ENCODE data around the gene TMEM255A. TPM values are rescaled to one million over a fixed set of nuclear protein-coding genes. Genes with fewer than 3 reads are reported as not detected.

TMEM255A gene
- total RNA-seq, 1 donor from 2014 or later = not detected

DNA sequence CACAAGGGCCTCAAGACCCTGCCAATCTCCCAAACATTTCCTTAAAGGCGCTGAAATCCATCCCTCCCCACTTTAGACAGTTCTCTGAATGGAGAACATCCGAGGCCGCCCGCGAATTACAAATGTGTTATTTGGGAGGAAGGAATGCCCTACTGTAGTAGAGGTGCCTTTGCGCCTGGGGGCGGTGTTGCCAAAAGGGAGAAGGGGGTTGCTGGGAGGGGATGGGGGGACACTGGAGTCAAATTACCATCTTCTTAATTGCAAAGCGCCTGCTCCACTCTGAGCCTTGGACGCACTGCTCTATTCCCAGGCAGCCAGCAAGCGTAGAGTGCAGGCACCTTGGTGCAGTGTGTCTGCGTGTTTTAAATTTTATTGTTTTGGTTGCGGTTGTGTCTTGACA is 2.7 kb downstream of the TMEM255A start:
- DNase-seq (ENCODE audit: low read depth, low spot score) = no peak

DNA sequence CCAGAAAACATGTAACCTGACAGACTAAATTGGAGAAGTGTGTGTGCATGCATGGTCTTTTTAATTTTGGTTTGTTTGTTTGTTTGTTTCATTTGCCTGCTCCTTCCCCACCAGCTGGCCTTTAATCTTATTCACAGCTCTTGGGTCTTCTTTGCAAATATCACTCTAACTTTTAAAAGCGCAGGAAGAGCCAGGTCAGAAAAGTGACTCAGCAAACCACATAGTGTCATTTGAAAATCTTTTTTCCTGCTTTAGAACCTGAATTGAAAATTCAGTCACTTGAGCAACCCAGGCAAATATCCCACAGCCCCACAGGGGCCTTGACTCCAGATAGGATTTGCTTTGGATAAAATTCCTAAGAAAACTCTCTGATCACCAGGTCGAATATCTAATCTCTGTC is 4.6 kb downstream of the TMEM255A start:
- DNase-seq (ENCODE audit: low read depth, low spot score) = no peak

DNA sequence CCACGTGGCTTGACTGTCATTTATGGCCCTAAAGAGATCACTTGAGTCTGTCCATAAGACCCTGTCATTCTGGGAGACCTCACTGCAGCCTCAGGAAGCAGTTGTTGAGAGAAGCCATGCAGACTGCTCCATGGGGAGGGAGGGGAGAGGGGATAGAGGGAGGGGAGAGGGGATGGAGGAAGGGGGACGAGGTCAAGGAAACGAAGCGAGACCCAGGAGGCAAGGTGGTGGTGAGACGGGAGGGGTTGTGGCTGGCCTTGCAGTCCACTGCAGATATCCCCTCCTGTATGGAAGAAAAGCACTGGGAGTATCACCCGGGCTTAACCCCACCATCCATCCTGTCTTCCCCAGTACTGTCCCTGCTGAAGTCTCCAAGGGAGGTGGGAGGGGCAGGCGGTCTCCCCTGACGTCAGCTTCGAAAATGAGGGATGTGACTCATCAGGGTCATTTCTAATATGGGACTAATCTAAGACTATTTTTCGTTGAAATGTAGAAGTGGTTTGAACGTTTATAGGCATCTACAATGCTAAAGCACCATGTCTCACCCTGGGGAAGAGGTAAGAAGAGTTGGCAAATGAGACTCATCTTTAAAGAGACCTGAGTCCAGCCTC is 5.6 kb downstream of the TMEM255A start:
- DNase-seq (ENCODE audit: low read depth, low spot score) = no peak

GRCh38 chrX:120304256-120304655 is 7.0 kb downstream of the TMEM255A start:
- no peak for DNase-seq (ENCODE audit: low read depth, low spot score)

DNA sequence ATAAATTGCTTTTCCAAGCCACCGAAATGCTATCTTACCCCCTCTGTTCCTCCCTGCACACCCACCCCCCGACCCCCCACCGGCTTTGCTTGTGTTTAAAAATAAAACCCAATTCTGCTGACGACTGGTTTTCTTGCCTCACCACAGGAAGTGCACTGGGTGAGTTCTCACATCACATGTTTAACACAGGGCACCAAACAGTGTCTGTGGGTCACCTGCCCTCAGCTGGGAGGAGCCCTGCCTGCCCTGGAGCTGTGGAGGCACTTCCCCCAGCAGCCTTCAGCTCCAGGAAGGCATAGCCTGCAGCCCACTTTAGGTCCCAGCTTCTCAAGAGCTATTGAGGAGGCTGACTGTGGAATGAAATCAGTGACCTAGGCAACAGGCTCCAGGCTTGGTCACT is 8.8 kb downstream of the TMEM255A start:
- no peak for DNase-seq (ENCODE audit: low read depth, low spot score)

DNA sequence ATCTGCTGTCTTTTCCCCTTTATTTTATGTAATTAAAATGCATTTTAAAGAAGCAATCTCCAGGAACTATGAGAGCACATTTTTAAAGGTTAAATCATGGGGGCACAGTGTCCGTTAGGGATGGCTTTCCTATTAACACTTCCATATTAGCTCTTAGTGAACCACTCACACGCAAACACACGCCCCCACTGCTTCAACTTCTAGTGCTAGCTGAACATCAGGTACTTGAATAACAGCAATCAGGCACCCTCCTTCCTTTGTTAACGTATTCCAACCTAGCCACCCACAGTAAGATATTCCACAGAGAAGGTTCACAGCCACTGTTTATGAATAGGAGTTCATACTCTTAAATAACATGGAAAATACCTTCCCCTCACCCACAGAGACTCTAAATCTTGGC is 9.3 kb downstream of the TMEM255A start:
- no peak for DNase-seq (ENCODE audit: low read depth, low spot score)

DNA sequence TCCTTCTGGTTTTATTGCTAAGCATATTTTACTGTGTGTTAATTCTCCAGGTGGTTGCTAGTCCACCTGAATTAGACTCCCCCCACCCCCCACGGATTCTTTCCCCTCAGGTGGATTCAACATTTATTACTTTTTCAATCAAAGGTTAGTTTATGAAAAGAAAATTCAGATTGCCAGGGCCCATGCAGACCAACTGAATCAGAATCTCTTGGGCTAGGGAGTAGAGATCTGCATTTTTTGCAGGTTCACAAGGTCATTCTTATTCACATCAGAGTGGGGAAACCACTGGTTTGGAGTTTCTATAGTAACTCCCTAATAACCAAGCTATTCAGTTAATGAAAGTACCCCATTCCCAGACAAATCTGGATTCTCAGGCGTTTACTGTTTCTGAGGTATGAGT is 9.8 kb downstream of the TMEM255A start:
- no peak for DNase-seq (ENCODE audit: low read depth, low spot score)

- no peak for DNase-seq (ENCODE audit: low read depth, low spot score)
Observed at GRCh38 chrX:120299928-120300327, 11.3 kb downstream of the TMEM255A start.

- no peak for DNase-seq (ENCODE audit: low read depth, low spot score)
Observed at GRCh38 chrX:120297923-120298322, 13.3 kb downstream of the TMEM255A start.

GRCh38 chrX:120294651-120295050 is 16.6 kb downstream of the TMEM255A start:
- no peak for DNase-seq (ENCODE audit: low read depth, low spot score)

- DNase-seq (ENCODE audit: low read depth, low spot score) = no peak
Observed at GRCh38 chrX:120293015-120293414, 18.2 kb downstream of the TMEM255A start.

DNA sequence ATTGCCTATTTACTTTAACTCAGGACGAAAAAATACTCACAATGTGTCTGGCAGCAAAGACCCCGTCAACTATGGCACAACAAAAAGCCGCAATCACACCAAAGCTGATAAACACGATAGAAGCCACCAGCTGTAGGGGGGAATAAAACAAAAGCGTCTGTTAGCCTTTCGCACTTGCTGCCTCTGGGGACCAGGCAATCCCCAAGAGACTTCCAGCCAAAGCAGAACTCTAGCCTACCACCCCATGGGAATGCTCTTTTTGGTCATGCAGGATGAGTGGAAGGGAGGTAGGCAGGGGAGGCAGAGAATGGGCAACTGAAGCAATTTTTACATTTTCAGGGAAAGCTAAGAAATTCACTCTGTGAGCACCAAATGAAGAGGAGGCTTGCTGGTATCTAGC is 20.1 kb downstream of the TMEM255A start:
- no peak for DNase-seq (ENCODE audit: low read depth, low spot score)

GRCh38 chrX:120290107-120290506 is 21.2 kb downstream of the TMEM255A start:
- no peak for DNase-seq (ENCODE audit: low read depth, low spot score)

- DNase-seq (ENCODE audit: low read depth, low spot score) = no peak
Observed at GRCh38 chrX:120287513-120288112, 23.6 kb downstream of the TMEM255A start.

- DNase-seq (ENCODE audit: low read depth, low spot score) = no peak
Observed at GRCh38 chrX:120286733-120287512, 24.3 kb downstream of the TMEM255A start.

DNA sequence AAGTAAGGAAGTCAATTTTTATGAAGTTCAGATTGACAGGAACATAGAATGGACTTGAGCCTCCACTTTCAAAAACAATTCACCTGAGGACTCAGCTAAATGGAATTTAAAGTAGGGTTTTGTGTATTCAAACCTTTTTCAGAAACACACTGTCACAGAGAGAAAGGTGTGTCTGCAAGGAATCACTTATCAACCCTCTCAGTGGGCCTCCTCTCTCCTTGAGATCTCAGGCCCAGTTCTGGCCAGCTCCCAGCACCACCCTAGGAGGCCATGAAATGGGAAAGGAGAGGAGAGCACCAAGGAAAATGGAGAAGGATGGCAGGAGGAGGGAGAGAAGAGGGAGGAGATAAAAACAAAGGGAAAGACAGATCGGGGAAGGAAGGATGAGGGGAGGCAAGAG is 28.6 kb downstream of the TMEM255A start:
- DNase-seq (ENCODE audit: low read depth, low spot score) = no peak

DNA sequence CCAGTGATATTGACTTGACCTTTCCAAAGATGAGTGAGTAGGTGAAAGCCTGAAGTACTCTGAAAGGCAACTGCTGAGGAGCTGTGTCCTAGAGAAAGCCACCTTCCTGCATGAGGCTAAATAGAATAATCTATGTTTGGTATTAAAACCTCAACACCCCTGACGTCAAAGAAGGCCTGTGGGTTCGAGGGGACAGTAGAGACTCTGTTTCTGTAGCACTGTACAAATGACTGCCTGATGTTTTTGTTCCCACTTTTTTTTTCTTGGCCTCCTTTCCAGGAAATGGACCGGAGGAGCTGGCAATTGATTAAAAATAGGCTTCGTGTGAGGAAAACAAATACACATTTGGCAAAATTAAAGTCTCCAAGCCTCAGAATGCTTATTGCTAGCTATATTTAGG is 29.5 kb downstream of the TMEM255A start:
- no peak for DNase-seq (ENCODE audit: low read depth, low spot score)

GRCh38 chrX:120281021-120281624 is 30.1 kb downstream of the TMEM255A start:
- no peak for DNase-seq (ENCODE audit: low read depth, low spot score)

DNA sequence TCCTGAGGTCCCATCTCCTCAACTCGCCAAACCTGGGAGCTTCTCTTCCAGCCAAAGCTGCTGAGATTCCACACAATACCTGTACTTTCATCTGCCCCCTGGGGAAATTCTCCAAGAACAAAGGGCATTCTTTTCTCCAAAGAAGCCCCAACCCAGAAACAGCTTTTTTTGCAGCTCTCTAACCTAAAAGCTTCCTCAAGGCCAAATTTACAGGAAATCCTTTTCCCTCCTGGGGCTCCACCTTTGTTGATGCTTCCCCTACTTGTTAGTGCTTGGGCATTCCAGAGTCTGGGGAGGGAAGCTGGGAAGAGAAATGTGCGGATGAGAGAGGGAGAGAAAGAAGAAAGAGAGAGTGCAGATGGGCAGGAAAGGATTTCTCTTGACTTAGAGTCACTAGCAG is 36.3 kb downstream of the TMEM255A start:
- no peak for DNase-seq (ENCODE audit: low read depth, low spot score)

GRCh38 chrX:120274145-120274544 is 37.1 kb downstream of the TMEM255A start:
- no peak for DNase-seq (ENCODE audit: low read depth, low spot score)

DNA sequence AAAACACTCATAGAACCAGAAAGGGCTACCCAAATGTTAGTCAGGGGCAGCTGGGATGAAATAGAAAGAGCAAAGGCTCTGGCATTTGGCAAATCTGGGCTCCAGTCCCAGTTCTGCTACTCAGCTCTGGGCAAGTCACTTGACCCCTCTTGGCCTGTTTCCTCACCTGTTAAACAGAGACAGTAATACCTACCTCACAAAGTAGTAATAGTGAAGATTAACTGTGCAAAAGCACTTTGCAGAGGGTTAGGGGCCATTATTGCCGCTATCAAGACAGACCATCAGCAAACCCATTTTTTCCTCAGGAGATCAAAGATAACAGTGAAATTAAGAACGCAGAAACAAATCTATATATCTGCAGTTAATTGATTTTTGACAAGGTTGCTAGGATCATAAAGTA is 40.0 kb downstream of the TMEM255A start:
- DNase-seq (ENCODE audit: low read depth, low spot score) = no peak

- DNase-seq (ENCODE audit: low read depth, low spot score) = no peak
Observed at GRCh38 chrX:120270567-120270966, 40.7 kb downstream of the TMEM255A start.

Measured in pulmonary artery endothelial cell (primary cell).